SK-N-SH (cell line): ENCODE measurements around the gene RBMS1. TPM values are rescaled to one million over a fixed set of nuclear protein-coding genes. Genes with fewer than 3 reads are reported as not detected.
A peak's percentile ranks its signal among the peaks of the same experiment; 100 is the strongest.

ENCODE experiments used
- CTCF ChIA-PET: fragments of 300-600, 350-600 bp; formaldehyde crosslinking; extraction: SDS; loops from one replicate; lab custom pipeline; 2021; lab: Yijun Ruan, JAX
- POLR2A ChIA-PET: fragments of 350-600 bp; sonication (Branson Sonifier 250); formaldehyde crosslinking; extraction: SDS; loops from one replicate; lab custom pipeline; 2020; ENCODE audit warnings: antibody characterized with exemption, inconsistent platforms; lab: Yijun Ruan, JAX
- DNase-seq: peaks from one replicate; pipeline ENCODE4 v3.0.0; 2012
- H2AFZ ChIP-seq: fragments of 200-600 bp; sonication (generic); 2 replicates; pipeline ENCODE4 v1.8.1; 2016; ENCODE audit warnings: antibody characterized with exemption, mild to moderate bottlenecking, low read depth
- H3F3A ChIP-seq: fragments of 200-600 bp; sonication (generic); replicated peaks from 2 replicates; pipeline ENCODE3; 2016; ENCODE audit warnings: antibody characterized with exemption, mild to moderate bottlenecking; ENCODE audit not compliant: insufficient read depth
- H3K27ac ChIP-seq, 2 experiments: fragments of 200-500 bp in 1 of 2; fragments of 200-600 bp in 1 of 2; sonication (Bioruptor generic) in 1 of 2; sonication (generic), shearing (Covaris generic) in 1 of 2; 2 replicates each; pipeline versions ENCODE4 v1.5.1 to v1.6.1; 2014 to 2016; ENCODE audit warnings: low read depth in 2 of 2, inconsistent platforms in 1 of 2, low read length in 1 of 2, mild to moderate bottlenecking in 1 of 2, mixed read lengths in 1 of 2
- H3K27me3 ChIP-seq: fragments of 200-600 bp; sonication (generic), shearing (Covaris generic); 2 replicates; pipeline ENCODE4 v1.6.1; 2016; ENCODE audit warnings: mixed run types; ENCODE audit not compliant: insufficient read depth
- H3K36me3 ChIP-seq, 2 experiments: fragments of 200-500 bp in 1 of 2; fragments of 200-600 bp in 1 of 2; sonication (Bioruptor generic) in 1 of 2; sonication (generic) in 1 of 2; replicated peaks in 1 of 2; 2 replicates each; pipeline versions ENCODE3 to v1.5.1; 2014 to 2016; ENCODE audit warnings: low read length in 1 of 2, mild to moderate bottlenecking in 1 of 2; ENCODE audit not compliant: insufficient read depth in 2 of 2, control insufficient read depth in 1 of 2
- H3K4me1 ChIP-seq, 2 experiments: fragments of 200-500 bp in 1 of 2; fragments of 200-600 bp in 1 of 2; sonication (Bioruptor generic) in 1 of 2; sonication (generic), shearing (Covaris generic) in 1 of 2; 2 replicates each; pipeline versions ENCODE4 v1.5.1 to v1.6.1; 2014 to 2016; ENCODE audit warnings: low read depth in 1 of 2, low read length in 1 of 2, mixed run types in 1 of 2; ENCODE audit not compliant: insufficient read depth in 2 of 2, control insufficient read depth in 1 of 2
- H3K4me2 ChIP-seq: fragments of 200-600 bp; sonication (generic), shearing (Covaris generic); 2 replicates; pipeline ENCODE4 v1.6.1; 2017; ENCODE audit warnings: mixed run types
- H3K4me3 ChIP-seq, 2 experiments: fragments of 200-500 bp in 1 of 2; fragments of 200-600 bp in 1 of 2; sonication (Bioruptor generic) in 1 of 2; sonication (generic), shearing (Covaris generic) in 1 of 2; 2 replicates each; pipeline versions ENCODE4 v1.5.1 to v1.8.1; 2014 to 2016; ENCODE audit warnings: low read depth in 2 of 2, inconsistent platforms in 1 of 2, low read length in 1 of 2, mild to moderate bottlenecking in 1 of 2, mixed read lengths in 1 of 2, moderate library complexity in 1 of 2
- H3K79me2 ChIP-seq: fragments of 200-600 bp; sonication (generic); 2 replicates; pipeline ENCODE4 v1.8.1; 2017; ENCODE audit warnings: mild to moderate bottlenecking; ENCODE audit not compliant: insufficient read depth
- H3K9ac ChIP-seq: fragments of 200-600 bp; sonication (generic); 2 replicates; pipeline ENCODE4 v1.6.1; 2017; ENCODE audit warnings: mixed run types
- H3K9me2 ChIP-seq: fragments of 200-600 bp; sonication (generic); 2 replicates; pipeline ENCODE4 v1.6.1; 2017; ENCODE audit warnings: mixed run types
- H3K9me3 ChIP-seq: fragments of 200-600 bp; sonication (generic); 2 replicates; pipeline ENCODE4 v1.6.1; 2017; ENCODE audit warnings: mixed run types, mild to moderate bottlenecking, moderate library complexity
- H4K20me1 ChIP-seq: fragments of 200-600 bp; sonication (generic); 2 replicates; pipeline ENCODE4 v1.6.1; 2017; ENCODE audit warnings: mild to moderate bottlenecking, mixed run types; ENCODE audit not compliant: insufficient read depth
- FOSL2 ChIP-seq: IDR thresholded peaks from 2 replicates; pipeline ENCODE4 v1.4.0; 2012; ENCODE audit warnings: low read depth, mild to moderate bottlenecking, moderate library complexity, borderline replicate concordance
- FOXM1 ChIP-seq: IDR thresholded peaks from 2 replicates; pipeline ENCODE4 v1.4.0; 2012; ENCODE audit warnings: low read depth, mild to moderate bottlenecking
- IRF3 ChIP-seq: fragments of 150-350 bp; IDR thresholded peaks from 2 replicates; pipeline ENCODE4 v1.6.1; 2016; ENCODE audit warnings: mild to moderate bottlenecking, low read depth, low read length
- MXI1 ChIP-seq: IDR thresholded peaks from 2 replicates; pipeline ENCODE4 v1.6.1; 2012; ENCODE audit warnings: mild to moderate bottlenecking, low read depth, low read length, improper control_type of control experiment
- NFIC ChIP-seq: IDR thresholded peaks from 2 replicates; pipeline ENCODE4 v1.4.0; 2012; ENCODE audit warnings: borderline replicate concordance
- POLR2AphosphoS5 ChIP-seq: IDR thresholded peaks from 2 replicates; pipeline ENCODE4 v1.6.1; 2012; ENCODE audit warnings: low read depth, low read length
- REST ChIP-seq: IDR thresholded peaks from 2 replicates; pipeline ENCODE4 v1.6.1; 2012; ENCODE audit warnings: mild to moderate bottlenecking, low read depth, low read length, moderate library complexity
- RXRA ChIP-seq: IDR thresholded peaks from 2 replicates; pipeline ENCODE4 v1.4.0; 2012; ENCODE audit warnings: low read depth, mild to moderate bottlenecking, borderline replicate concordance
- SIN3A ChIP-seq: IDR thresholded peaks from 2 replicates; pipeline ENCODE4 v1.6.1; 2012; ENCODE audit warnings: low read depth, mild to moderate bottlenecking, low read length, moderate library complexity, borderline replicate concordance
- YY1 ChIP-seq: IDR thresholded peaks from 2 replicates; pipeline ENCODE4 v1.4.0; 2012; ENCODE audit warnings: low read depth, mild to moderate bottlenecking
- polyA plus RNA-seq, 3 experiments: library from polyadenylated mRNA; depleted of rRNA; stranded (reverse); fragments of >200 nt; gene quantifications; 2 replicates each; pipeline ENCODE4 v1.2.3, GENCODE V29; 2012
- TF ChIP-seq, protein P1 (sequence below): fragments of 150-350 bp; IDR thresholded peaks from 2 replicates; pipeline ENCODE4 v1.6.1; 2017; ENCODE audit warnings: antibody characterized with exemption, low read length, low read depth, borderline replicate concordance
- TF ChIP-seq, protein P2 (sequence below): IDR thresholded peaks from 2 replicates; pipeline ENCODE4 v1.4.0; 2012; ENCODE audit warnings: low read depth

The RBMS1 gene
- polyA plus RNA-seq, 1 of the 3 experiments (the other 2 are of a cell fraction), result 56.5 TPM

DNA sequence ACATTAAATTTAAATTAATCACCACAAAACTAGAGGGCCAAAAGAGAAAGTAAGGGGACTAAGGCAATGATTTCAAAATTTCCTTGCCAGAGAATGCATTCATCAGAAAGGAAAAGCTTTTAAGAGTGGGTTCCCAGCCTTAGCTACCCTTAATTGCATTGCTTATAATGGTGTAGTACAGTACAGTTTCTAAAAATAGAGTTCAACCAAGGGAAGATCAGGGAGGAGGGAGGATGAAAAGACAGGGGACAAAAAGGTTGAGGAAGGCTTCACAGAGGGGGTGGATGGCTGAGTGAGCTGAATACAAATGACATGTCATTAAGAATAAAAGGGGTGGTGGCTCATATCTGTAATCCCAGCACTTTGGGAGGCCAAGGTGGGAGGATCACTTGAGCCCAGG lies 119.9 kb downstream of the RBMS1 start:
- peaks cover 21 to 78% of the 10 kb centered on the region in 2 experiments for H3K4me1 ChIP-seq
- no peak overlapping the region for H3K9ac ChIP-seq
- H3K27me3 ChIP-seq, result no peaks in the 10 kb centered on the region
- H3K4me2 ChIP-seq, result 0 out of 2 replicates have a peak overlapping the region, but pooled peaks have one; percentile 22
- H3F3A ChIP-seq, result peaks cover 32% of the 10 kb centered on the region
- H3K36me3 ChIP-seq, result no peaks in the 10 kb centered on the region
- peaks cover 95% of the 10 kb centered on the region for H4K20me1 ChIP-seq
- ChIA-PET POLR2A (no interaction called here), CTCF (no interaction called here)
- H2AFZ ChIP-seq, result no peak overlapping the region
- no peak overlapping the region for H3K4me3 ChIP-seq
- H3K9me3 ChIP-seq, result no peaks in the 10 kb centered on the region
- TF ChIP-seq RXRA, result no peak
- TF ChIP-seq, protein P1, sequence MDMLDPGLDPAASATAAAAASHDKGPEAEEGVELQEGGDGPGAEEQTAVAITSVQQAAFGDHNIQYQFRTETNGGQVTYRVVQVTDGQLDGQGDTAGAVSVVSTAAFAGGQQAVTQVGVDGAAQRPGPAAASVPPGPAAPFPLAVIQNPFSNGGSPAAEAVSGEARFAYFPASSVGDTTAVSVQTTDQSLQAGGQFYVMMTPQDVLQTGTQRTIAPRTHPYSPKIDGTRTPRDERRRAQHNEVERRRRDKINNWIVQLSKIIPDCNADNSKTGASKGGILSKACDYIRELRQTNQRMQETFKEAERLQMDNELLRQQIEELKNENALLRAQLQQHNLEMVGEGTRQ, result no peak
- no peak for TF ChIP-seq NFIC
- no peak for TF ChIP-seq IRF3
- no peak for TF ChIP-seq FOXM1
- TF ChIP-seq SIN3A, result no peak
- no peak for TF ChIP-seq FOSL2
- no peak for TF ChIP-seq REST
- TF ChIP-seq POLR2AphosphoS5, result no peak
- TF ChIP-seq MXI1, result no peak
- TF ChIP-seq, protein P2, sequence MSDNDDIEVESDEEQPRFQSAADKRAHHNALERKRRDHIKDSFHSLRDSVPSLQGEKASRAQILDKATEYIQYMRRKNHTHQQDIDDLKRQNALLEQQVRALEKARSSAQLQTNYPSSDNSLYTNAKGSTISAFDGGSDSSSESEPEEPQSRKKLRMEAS, result no peak
- no peak for TF ChIP-seq YY1
- H3K9me2 ChIP-seq, result no peaks in the 10 kb centered on the region
- peaks cover 100% of the 10 kb centered on the region for H3K79me2 ChIP-seq
- peak overlapping the region in 1 of 2 experiments; percentile 67; a peak in 2 of 4 replicates for H3K27ac ChIP-seq
- DNase-seq, result no peak
